Hindlimb muscle (tissue), 1 donor: Measurements from ENCODE around the gene DIAPH3. TPM values are rescaled to one million over a fixed set of nuclear protein-coding genes. Genes with fewer than 3 reads are reported as not detected.
"Not testable (repeated sequence)": the region's sequence is repeated elsewhere in the genome, so short reads cannot be mapped to it uniquely, and the experiment has no call there.

ENCODE experiments used
- DNase-seq: peaks from one replicate; pipeline ENCODE4 v3.0.0-alpha.2; 2013
- polyA plus RNA-seq: library from polyadenylated mRNA; unstranded; fragments of 120-200 nt; gene quantifications from one replicate; pipeline ENCODE4 v1.2.1, GENCODE V29; 2013; ENCODE audit not compliant: insufficient read length

The DIAPH3 gene
- polyA plus RNA-seq, 1 donor = 6.3 TPM

DNA sequence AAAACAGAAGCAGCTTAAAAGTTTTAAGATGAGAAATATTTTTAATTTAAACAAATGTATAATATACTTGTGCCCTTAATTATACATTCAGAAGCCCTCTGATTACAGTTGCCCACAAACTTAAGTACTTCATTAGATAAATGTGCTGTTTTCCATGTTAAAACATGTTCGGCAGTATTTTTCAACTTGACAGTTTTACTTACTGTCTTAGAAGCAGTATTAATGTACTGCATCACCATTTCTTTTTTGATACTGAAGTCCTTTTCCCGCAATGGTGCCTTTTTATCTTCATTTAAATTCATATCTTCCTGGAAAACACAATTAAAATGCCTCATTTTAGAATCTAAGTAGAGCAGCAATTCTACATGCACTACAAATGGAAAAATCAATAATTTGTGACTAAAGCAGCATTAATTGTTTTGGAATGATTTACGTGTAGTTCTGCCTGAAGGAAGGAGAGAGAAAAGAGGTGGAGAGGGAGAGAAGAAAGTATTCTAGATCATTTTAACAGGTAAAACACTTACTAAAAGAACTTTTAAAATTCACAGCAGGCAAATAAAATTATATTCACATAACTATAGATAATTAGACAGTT is 70.2 kb downstream of the DIAPH3 start:
- DNase-seq = no peak

DNA sequence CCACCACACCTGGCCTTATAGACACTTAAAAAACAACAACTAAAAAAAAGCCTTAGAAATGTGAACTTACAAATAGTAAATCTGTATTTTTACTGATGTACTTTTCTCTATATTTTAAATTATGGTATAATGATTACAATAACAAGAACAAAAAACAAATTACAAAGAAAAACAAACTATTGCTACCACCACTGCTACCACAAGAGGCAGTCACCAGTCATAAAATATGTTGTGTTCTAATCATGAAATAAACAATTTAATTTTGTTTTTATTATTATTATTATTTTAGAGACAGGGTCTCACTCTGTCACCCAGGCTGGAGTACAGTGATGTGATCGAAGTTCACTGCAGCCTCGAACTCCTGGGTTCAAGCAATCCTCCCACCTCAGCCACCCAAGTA is 72.2 kb downstream of the DIAPH3 start:
- no peak for DNase-seq

DNA sequence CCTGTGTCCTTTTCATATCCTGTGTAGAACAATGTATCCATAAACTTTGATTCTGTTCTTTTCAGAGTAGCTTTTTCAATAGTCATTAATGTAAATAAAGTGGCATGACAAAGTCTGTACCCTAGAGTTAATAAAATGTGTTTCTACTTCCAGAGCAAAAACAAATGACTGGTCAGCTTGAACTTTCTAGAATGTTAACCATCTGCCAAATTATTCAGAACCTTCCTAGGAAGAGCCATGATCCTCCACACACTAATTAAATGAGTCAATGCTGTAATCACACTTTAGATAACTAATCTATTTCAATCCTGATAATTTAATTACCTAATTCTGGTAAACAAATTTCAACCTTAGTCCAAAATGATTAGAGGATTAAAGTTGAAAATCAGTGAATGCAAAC is 73.2 kb downstream of the DIAPH3 start:
- DNase-seq = no peak

DNA sequence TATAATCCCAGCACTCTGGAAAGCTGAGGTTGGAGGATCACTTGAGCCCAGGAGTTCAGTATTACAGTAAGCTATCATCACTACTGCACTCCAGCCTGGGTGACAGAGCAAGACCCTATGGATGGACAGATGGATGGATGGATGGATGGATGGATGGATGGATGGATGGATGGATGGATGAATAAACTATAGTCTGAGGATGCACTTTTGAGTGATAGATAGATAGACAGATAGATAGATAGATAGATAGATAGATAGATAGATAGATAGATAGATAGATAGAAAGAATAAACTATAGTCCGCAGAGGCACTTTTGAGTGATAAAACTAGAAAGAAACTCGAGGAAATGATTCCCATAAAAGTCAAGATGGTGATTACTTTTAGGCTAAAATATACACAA is 79.9 kb downstream of the DIAPH3 start:
- DNase-seq = not testable (repeated sequence)

DNA sequence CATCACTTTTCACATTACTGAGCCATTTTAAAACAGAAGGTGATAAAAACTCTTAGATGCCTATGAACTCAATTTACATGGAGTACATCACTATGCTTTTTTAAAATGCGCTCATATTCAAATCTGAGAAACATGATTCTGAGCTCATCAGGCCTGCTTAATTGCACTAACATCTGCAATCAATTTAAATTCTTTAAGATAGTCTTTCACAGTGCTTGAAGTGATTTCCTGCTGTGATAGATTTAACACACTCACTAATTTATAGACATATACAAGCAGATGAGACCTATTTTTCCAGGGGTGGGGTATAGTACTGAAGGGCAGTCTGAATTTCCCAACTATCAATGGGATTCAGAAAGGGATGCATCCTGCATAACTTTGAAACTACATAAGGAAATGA is 82.9 kb downstream of the DIAPH3 start:
- no peak for DNase-seq

DNA sequence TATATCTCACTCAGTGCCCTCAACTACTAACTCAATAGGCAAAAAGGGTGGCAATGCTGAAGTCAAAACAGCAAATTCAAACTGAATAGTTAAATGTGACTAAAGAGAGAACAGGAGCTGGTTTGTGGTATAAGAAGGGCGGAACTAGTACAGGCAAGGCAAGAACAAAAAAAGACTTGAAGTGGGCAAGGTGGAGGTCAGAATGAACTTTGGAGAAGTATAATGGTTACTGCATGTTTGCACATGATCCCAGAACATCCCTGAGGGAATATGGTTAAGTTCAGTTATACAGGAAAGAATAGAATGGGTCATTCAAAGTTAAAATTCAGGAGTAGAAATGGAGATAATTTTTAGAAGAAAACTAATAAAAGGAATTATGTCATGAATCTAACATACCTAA is 85.5 kb downstream of the DIAPH3 start:
- DNase-seq = no peak

DNA sequence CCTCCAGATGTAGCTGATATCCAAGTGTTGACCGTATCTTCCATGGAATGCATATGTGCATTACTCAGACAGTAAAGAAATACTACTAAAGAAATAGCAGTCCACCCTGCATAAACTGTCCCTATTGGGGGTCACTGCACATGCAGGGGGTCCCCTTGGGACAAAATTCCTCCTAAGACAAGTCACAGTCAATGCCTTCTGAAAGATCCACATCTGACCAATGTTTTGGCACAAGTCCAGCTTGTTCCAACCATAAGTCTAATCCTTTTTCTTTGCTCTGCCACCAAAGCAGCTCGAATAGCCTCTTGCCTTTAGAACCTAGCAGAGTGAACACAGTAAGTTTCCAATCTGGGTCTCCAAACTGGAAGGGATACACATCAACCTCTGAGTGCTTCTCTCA is 87.9 kb downstream of the DIAPH3 start:
- DNase-seq = no peak

DNA sequence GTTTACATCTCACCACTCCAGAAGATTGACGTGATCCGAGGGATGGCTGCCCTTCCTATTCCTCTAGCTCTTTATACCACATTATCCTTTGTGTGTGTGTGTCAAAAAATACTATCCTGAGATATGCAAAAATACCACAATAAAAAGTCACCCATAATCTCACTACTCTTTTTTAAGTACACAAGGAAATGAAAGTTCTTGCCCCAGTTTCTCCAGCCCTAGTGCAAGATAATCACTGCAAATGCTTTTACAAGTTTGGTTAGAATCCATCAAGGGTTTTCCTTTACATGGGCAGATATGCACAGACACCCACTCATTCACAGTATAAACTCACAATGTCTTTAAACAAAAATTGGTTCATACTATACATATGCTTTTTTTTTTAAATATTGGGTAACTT is 89.3 kb downstream of the DIAPH3 start:
- DNase-seq = no peak

DNA sequence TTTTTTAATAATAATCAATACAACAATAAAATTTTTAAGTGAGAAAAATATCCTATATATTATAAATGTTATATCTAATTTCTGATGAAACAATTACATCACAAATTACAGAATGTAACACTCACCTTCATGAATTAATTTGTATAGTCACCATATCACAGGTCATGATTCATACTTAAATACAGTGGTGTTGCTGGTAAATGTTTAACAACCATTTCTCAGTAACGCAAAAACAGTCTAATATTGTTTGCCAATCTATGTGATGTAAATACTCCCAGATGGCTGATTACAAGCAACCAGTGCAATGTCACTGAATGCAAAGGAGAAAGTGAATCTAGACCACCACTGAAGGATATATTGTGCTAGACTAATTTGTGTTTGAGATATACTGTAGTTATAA is 97.5 kb downstream of the DIAPH3 start:
- DNase-seq = no peak

DNA sequence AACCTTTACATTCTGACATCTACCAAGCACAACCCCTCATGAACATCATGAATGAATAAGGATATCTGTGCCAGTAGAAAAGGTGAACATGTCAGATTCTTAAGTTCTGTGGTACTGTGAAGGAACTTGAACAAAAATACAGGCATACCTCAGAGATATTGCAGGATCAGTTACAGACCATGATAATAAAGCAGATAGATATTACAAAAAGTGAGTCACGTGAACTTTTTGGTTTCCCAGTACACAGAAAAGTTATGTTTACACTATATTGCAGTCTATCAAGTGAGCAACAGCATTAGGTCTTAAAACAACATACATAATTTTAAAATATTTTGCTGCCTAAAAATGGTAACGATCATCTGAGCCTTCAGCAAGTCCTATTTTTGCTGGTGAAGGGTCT is 101.2 kb downstream of the DIAPH3 start:
- no peak for DNase-seq

DNA sequence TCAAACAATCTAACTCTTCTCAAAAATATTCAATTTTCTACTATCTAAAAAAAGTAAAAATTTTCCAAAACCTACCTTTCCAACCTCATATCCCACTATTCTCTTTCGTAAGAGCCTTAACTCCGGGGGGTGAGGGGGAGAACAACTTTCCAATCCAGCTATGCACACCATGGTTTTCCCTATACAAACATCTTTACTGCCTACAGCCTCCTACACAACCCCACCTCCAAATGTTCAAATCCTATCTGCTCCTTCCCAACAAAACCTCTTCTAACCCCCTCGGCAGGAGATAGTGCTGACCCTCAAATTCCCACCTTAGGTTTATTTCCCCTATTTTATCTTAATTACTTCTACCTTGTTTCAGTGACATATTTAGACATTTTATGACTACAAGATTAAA is 102.0 kb downstream of the DIAPH3 start:
- no peak for DNase-seq

DNA sequence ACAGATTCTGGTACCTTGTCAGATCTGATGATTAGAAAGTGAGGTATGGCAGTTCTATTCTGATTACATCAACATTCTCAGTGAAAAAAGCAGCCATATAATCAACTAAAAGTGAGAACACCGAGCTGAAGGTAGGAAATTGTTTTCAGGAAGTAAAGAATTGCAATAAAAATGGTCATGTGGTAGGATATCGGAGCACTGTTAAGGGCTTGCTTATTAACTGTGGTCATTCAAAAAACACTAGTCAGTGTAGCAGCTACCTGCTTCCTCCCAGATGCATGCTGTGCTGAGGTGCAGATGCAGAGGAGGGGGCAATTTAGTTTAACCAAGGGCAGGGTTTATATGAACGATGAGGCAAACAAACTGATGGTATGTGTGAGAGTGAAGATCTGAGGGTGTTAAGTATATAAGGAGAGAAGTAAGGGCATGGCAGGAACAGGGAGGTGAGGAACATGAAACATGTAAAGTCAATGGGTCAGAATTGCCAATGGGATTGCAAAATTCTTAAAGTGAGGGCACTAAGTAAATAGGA is 111.9 kb downstream of the DIAPH3 start:
- no peak for DNase-seq

DNA sequence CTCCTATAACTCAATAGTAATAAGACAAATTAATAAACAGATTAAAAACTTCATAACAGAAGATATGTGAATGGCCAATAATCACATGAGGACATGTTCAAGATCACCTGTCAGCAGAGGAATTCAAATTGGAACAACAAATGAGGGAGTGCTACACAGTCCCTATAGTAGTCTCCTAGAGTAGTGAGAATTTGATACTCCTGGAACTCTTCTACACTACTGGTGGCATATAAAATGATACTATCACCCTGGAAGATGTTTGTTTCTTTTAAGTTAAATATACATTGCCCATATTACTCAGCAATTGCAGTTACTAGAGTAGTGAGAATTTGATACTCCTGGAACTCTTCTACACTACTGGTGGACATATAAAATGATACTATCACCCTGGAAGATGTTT is 115.4 kb downstream of the DIAPH3 start:
- DNase-seq = not testable (repeated sequence)

DNA sequence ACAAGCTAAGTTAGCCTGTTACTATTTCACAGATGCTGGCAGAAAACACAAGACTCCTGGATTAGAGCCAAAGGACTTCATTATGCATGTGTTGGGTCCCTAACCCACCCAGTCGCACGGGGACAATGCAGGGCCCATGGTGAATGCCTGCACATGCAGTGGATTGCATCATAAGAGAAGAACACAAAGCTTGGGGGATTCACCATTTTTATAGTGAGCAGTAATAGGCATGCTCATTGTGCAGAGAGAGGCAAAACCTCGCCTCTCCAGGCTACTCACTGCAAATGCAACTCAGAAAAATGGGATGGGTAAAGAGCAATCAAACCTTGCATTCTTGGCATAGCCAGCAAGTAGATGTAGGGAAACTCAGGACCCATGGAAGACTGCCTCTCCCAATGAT is 115.8 kb downstream of the DIAPH3 start:
- DNase-seq = no peak

DNA sequence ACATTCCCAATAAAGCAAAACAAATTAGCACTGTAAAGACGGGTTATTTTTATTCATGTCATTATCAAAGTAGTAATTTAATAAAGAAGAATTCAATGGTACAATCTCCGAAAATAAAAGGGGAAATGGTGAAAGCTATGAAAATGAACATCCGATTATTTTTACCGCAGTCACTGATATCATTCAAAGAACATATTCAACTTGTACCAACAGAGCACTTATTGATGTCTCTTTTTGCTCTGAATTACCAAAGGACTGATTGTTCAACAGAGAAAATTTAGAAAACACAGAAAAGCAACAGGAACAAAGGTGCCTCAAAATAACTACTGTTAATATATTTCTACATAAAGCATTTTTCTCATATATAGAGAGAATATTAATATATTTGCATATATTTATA is 119.4 kb downstream of the DIAPH3 start:
- DNase-seq = no peak

DNA sequence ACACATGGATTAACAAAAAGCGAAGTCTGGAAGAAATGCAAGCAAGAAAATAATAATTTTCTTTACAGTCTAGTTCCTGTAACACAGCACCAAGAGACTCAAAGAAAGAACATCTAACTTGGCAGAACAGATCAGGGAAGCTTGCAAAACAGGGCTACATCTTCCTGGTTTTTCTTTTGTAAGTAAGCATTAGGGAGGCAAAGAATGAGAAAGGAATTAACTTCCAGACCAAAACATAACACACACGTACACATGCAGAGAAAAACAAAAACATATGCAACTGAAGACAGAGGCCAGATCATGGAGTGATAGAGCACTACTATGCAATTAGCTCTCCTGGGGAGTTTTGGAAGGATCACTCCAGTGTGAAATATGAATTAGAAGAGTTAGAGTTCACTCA is 120.5 kb downstream of the DIAPH3 start:
- DNase-seq = peak; percentile 5

DNA sequence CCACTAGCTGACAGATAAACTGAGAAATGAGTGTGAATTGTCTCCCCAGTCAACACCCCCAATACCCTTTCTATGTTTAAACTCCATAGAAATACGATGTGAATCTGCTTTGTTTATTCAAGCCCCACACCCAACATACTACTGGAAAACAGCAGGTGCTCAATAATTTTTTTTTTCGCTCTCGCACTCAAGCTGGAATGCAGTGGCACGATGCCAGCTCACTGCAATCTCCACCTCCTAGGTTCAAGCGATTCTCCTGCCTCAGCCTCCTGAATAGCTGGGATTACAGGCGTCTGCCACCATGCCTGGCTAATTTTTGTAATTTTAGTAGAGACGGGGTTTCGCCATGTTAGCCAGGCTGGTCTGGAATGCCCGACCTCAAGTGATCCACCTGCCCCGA is 123.1 kb downstream of the DIAPH3 start:
- not testable (repeated sequence) for DNase-seq

DNA sequence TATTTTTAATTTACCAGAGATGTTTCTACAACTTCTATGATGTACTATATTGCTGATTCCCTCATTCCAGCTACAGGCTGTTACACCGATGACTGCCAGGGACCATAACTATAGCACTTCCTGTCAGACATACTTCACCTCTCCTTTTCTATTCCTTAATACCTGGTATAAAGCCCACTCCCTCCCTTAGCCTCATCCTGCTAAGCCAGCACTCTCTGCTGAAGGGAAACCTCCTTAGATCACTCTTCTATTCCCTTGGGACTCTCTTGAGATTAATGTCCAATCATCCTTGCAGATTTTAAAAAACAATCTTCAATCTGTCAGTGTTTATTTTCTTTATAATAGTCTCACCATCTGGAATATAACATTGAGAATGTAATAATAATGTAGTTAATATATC is 127.9 kb downstream of the DIAPH3 start:
- DNase-seq = no peak

DNA sequence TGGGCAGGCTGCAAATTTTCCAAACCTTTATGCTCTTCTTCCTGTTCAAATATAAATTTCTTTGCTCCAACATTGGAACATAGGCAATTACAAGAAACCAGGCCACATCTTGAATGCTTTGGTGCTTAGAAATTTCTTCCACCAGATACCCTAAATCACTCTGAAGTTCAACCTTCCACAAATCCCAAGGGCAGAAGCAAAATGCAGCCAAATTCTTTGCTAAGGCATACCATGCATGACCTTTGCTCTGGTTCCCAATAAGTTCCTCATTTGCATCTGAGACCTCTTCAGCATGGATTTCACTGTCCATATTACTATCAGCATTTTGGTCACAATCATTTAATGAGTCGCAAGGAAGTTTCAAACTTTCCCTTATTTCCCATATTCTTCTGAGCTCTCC is 130.9 kb downstream of the DIAPH3 start:
- DNase-seq = no peak

DNA sequence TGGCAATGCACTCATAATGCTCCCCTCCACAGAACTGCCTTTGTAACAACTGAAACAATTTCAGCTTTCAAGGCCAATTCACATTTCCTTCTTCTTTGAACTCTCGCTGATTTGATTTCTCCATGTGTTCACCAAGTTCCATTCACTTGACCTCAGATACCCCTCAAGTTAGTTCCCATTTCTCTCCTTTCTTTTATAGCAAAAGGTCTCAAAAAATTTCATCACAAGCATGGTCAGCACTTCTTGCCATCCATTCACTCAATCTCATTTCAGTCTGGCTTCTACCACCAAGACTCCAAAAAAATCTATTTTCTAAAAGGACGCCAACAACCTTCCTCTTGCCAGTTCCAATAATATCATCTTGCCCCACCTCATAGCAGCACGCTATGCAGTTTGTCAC is 135.7 kb downstream of the DIAPH3 start:
- DNase-seq = no peak

DNA sequence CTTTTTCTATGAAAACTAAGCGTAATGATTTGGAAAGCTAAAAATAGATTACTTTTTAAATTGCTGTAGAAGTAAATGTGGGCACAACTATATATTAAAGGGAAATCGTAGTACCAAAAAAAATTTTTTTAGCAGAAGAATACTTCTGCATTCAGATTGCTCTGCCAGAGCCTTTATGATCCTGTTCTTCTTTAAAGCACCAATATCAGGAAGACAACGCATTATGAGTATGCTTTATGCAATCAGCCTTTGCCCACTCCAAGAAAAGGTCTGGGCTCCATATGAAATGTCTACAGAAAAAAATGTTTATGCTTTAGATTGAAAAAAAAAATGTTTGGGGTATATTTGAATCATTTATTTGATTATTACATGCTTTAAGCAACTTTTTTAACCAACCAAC is 137.4 kb downstream of the DIAPH3 start:
- DNase-seq = no peak

DNA sequence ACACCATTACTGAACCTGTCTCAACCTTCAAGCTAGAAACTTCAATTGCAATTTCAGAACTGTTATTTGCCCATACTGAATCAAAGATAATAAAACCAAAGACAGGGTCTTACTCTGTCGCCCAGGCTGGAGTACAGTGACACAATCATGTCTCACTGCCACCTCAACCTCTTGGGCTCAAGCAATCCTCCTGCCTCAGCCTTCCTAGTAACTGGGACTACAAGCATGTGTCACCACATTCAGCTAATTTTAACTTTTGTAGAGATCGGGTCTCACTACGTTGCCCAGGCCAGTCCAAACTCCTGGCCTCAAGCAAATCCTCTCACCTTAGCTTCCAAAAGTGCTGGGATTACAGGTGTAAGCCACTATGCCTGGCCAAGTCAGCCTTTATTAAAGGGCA is 143.4 kb downstream of the DIAPH3 start:
- DNase-seq = no peak

DNA sequence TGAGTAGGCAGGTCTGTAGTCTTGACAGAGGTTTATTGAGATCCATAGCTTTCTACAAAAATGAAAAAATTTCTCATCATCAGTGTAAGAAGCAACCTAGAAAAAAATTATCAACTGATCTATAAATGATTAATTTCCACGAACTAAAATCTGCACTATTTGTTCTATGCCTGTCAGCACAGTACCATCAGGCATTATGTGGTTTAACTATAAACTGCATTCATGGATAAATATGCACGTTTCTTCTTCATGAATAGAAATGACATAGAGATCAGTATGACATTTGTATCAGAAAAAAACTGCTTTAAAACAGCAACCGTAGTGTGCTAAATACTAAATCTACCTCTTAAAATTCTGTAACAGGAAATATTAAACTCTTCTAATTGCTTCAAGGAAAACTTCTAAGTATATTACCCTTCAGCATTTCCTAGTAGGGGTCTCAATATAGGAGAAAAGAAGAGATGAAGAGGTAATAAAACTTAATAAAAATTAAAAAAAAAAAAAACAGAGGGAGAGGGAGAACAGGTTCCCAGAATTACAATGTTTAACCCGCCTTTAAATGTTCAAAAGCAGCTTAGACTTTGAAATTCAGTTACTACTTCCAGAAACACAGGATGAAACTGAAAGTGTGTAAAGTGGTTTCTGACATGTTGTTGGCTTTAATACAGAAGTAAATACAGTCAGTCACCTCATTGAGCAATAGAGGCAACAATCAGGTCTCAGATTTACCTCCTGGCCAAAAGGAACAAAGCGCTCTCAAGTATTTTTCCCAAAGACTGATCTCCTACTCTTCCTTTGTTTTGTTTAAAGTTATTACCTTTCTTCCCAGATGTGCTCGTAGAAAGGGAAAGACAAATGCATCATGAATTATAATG is 144.4 kb downstream of the DIAPH3 start:
- no peak for DNase-seq

DNA sequence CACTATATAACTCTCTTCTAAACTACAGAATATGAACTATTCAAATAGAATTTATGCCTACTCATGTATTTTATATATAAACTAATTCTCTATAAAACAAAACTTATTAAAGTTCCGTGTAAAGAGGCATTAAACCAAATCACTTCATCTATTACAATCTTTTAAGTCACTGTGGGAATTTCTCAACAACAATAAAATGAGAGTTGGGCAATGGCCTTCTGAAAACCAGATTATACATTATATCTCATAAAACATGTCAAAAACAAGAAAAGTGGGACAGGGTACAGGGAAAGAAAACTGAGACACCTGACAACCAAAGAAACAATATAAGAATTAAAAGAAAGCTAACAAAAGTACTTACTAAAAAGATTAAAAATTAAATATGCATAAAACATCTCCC is 145.2 kb downstream of the DIAPH3 start:
- no peak for DNase-seq
